Neural progenitor cell (in vitro differentiated cells): ENCODE data around the gene GIPC2.

Source experiments
- EZH2 ChIP-seq: fragments of 200-600 bp; sonication (generic); IDR thresholded peaks from 2 replicates; pipeline ENCODE4 v1.6.1; 2017; ENCODE audit warnings: antibody characterized with exemption, mild to moderate bottlenecking, moderate library complexity
- TF ChIP-seq, protein P1 (sequence below): fragments of 200-600 bp; sonication (generic); IDR thresholded peaks from 2 replicates; pipeline ENCODE4 v1.5.1; 2017; ENCODE audit warnings: antibody characterized with exemption, mild to moderate bottlenecking

DNA sequence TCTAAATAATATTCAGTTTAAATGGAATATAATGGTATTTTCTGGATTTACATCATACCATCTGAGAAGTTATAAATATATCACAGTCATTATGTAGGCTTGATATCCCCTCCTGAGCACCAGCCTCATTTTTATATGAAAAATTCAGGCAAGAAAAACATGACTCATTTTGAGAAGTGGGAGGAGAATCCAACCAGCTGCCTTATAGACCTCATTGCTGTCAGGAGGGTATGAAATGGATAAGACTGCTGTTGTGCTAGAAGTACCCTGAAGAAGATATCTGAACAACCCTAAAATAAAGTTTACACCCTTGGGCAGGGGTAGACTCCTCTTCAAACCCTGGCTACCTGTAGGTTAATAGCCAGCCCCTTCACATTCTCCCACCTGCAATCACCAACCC is 8.8 kb downstream of the GIPC2 start:
- no peak for TF ChIP-seq EZH2
- TF ChIP-seq, protein P1, sequence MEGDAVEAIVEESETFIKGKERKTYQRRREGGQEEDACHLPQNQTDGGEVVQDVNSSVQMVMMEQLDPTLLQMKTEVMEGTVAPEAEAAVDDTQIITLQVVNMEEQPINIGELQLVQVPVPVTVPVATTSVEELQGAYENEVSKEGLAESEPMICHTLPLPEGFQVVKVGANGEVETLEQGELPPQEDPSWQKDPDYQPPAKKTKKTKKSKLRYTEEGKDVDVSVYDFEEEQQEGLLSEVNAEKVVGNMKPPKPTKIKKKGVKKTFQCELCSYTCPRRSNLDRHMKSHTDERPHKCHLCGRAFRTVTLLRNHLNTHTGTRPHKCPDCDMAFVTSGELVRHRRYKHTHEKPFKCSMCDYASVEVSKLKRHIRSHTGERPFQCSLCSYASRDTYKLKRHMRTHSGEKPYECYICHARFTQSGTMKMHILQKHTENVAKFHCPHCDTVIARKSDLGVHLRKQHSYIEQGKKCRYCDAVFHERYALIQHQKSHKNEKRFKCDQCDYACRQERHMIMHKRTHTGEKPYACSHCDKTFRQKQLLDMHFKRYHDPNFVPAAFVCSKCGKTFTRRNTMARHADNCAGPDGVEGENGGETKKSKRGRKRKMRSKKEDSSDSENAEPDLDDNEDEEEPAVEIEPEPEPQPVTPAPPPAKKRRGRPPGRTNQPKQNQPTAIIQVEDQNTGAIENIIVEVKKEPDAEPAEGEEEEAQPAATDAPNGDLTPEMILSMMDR, result no peak
